WTC11 (cell line): Measurements from ENCODE around the gene FSD1L.

Source experiments
- ETV6 ChIP-seq: sonication (generic); formaldehyde crosslinking; IDR thresholded peaks from 2 replicates; pipeline ENCODE4 v1.8.1; 2022; ENCODE audit warnings: mild to moderate bottlenecking, missing genetic modification reagents
- ZNF219 ChIP-seq: sonication (generic); formaldehyde crosslinking; IDR thresholded peaks from 2 replicates; pipeline ENCODE4 v1.8.0; 2023; ENCODE audit warnings: missing genetic modification reagents, mild to moderate bottlenecking, borderline replicate concordance
- TF ChIP-seq, protein P1 (sequence below): sonication (generic); formaldehyde crosslinking; IDR thresholded peaks from 2 replicates; pipeline ENCODE4 v1.8.0; 2022; ENCODE audit warnings: missing genetic modification reagents
- TF ChIP-seq, protein P2 (sequence below): sonication (generic); formaldehyde crosslinking; IDR thresholded peaks from 2 replicates; pipeline ENCODE4 v1.8.1; 2023; ENCODE audit warnings: mild to moderate bottlenecking, moderate library complexity, missing genetic modification reagents
- TF ChIP-seq, protein P3 (sequence below): fragments of 200-600 bp; IDR thresholded peaks from 2 replicates; pipeline ENCODE4 v1.8.0; 2022; ENCODE audit warnings: antibody characterized with exemption

DNA sequence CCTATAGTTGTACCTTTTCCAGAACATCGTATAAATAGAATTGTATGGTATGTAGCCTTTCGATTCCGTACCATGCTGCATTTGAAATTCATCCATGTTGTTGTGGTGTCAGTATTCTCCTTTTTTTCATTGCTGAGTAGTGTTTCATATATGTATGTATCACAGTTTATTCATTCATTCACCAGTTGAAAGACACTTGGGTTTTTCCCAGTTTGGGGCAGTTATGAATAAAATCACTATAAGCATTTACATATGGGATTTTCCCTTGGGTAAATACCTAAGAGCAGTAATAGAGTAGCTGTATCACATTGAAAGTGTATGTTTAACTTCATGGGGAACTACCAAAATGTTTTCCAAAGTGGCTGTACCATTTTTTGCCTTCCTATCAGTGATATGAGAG lies 94.0 kb downstream of the FSD1L start:
- TF ChIP-seq, protein P1, sequence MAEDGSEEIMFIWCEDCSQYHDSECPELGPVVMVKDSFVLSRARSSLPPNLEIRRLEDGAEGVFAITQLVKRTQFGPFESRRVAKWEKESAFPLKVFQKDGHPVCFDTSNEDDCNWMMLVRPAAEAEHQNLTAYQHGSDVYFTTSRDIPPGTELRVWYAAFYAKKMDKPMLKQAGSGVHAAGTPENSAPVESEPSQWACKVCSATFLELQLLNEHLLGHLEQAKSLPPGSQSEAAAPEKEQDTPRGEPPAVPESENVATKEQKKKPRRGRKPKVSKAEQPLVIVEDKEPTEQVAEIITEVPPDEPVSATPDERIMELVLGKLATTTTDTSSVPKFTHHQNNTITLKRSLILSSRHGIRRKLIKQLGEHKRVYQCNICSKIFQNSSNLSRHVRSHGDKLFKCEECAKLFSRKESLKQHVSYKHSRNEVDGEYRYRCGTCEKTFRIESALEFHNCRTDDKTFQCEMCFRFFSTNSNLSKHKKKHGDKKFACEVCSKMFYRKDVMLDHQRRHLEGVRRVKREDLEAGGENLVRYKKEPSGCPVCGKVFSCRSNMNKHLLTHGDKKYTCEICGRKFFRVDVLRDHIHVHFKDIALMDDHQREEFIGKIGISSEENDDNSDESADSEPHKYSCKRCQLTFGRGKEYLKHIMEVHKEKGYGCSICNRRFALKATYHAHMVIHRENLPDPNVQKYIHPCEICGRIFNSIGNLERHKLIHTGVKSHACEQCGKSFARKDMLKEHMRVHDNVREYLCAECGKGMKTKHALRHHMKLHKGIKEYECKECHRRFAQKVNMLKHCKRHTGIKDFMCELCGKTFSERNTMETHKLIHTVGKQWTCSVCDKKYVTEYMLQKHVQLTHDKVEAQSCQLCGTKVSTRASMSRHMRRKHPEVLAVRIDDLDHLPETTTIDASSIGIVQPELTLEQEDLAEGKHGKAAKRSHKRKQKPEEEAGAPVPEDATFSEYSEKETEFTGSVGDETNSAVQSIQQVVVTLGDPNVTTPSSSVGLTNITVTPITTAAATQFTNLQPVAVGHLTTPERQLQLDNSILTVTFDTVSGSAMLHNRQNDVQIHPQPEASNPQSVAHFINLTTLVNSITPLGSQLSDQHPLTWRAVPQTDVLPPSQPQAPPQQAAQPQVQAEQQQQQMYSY = no peak
- TF ChIP-seq, protein P2, sequence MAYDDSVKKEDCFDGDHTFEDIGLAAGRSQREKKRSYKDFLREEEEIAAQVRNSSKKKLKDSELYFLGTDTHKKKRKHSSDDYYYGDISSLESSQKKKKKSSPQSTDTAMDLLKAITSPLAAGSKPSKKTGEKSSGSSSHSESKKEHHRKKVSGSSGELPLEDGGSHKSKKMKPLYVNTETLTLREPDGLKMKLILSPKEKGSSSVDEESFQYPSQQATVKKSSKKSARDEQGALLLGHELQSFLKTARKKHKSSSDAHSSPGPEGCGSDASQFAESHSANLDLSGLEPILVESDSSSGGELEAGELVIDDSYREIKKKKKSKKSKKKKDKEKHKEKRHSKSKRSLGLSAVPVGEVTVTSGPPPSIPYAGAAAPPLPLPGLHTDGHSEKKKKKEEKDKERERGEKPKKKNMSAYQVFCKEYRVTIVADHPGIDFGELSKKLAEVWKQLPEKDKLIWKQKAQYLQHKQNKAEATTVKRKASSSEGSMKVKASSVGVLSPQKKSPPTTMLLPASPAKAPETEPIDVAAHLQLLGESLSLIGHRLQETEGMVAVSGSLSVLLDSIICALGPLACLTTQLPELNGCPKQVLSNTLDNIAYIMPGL (CRISPR knock-in tag) = no peak
- TF ChIP-seq, protein P3, sequence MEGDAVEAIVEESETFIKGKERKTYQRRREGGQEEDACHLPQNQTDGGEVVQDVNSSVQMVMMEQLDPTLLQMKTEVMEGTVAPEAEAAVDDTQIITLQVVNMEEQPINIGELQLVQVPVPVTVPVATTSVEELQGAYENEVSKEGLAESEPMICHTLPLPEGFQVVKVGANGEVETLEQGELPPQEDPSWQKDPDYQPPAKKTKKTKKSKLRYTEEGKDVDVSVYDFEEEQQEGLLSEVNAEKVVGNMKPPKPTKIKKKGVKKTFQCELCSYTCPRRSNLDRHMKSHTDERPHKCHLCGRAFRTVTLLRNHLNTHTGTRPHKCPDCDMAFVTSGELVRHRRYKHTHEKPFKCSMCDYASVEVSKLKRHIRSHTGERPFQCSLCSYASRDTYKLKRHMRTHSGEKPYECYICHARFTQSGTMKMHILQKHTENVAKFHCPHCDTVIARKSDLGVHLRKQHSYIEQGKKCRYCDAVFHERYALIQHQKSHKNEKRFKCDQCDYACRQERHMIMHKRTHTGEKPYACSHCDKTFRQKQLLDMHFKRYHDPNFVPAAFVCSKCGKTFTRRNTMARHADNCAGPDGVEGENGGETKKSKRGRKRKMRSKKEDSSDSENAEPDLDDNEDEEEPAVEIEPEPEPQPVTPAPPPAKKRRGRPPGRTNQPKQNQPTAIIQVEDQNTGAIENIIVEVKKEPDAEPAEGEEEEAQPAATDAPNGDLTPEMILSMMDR = no peak
- no peak for TF ChIP-seq ETV6 (CRISPR knock-in tag)
- no peak for TF ChIP-seq ZNF219 (CRISPR knock-in tag)
